ENCODE data around the gene FBXW11. TPM values are rescaled to one million over a fixed set of nuclear protein-coding genes. Genes with fewer than 3 reads are reported as not detected.

FBXW11 gene
- total RNA-seq, 1 experiment from 2014 or later: 85.3 TPM

GRCh38 chr5:172038167-172038566 lies 31.7 kb upstream of the FBXW11 start:
- H3K4me2 ChIP-seq (ENCODE audit: insufficient read depth, insufficient read length, low read length): no peak overlapping the region
- H4K20me1 ChIP-seq (ENCODE audit: control insufficient read depth, insufficient read depth, insufficient read length): no peaks in the 10 kb centered on the region
- H3K27me3 ChIP-seq (ENCODE audit: insufficient read depth, low read length): no peaks in the 10 kb centered on the region
- H2AK5ac ChIP-seq (ENCODE audit: insufficient read length, low read length): no peak overlapping the region
- no peaks in the 10 kb centered on the region for H3K9me3 ChIP-seq (ENCODE audit: control insufficient read depth, low read depth, low read length)
- no peak overlapping the region for H2BK20ac ChIP-seq (ENCODE audit: low read depth, low read length, poor library complexity, severe bottlenecking)
- TF ChIP-seq, protein P1, sequence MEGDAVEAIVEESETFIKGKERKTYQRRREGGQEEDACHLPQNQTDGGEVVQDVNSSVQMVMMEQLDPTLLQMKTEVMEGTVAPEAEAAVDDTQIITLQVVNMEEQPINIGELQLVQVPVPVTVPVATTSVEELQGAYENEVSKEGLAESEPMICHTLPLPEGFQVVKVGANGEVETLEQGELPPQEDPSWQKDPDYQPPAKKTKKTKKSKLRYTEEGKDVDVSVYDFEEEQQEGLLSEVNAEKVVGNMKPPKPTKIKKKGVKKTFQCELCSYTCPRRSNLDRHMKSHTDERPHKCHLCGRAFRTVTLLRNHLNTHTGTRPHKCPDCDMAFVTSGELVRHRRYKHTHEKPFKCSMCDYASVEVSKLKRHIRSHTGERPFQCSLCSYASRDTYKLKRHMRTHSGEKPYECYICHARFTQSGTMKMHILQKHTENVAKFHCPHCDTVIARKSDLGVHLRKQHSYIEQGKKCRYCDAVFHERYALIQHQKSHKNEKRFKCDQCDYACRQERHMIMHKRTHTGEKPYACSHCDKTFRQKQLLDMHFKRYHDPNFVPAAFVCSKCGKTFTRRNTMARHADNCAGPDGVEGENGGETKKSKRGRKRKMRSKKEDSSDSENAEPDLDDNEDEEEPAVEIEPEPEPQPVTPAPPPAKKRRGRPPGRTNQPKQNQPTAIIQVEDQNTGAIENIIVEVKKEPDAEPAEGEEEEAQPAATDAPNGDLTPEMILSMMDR (conservative IDR thresholded peaks at IDR 0.05): no peak
- no peaks in the 10 kb centered on the region for H3K79me2 ChIP-seq (ENCODE audit: insufficient read depth, low read length)
- H3K27ac ChIP-seq (ENCODE audit: insufficient read length, low read depth, low read length): no peak overlapping the region
- no peak overlapping the region for H3K18ac ChIP-seq (ENCODE audit: insufficient read length, low read depth, low read length)
- no peak overlapping the region for H2BK12ac ChIP-seq (ENCODE audit: insufficient read length, low read depth, low read length)
- H2BK5ac ChIP-seq (ENCODE audit: insufficient read length, low read length): no peak overlapping the region
- no peak overlapping the region for H2AFZ ChIP-seq (ENCODE audit: low read length)
- H3K4ac ChIP-seq (ENCODE audit: low read depth, low read length): no peak overlapping the region
- H3K14ac ChIP-seq (ENCODE audit: insufficient read depth, low read length): no peak overlapping the region
- H3K27ac Mint-ChIP-seq: no peak overlapping the region
- H3T11ph ChIP-seq (ENCODE audit: low read length): no peak overlapping the region
- H4K5ac ChIP-seq (ENCODE audit: insufficient read length, low read depth, low read length): no peak overlapping the region
- no peak overlapping the region for H2BK120ac ChIP-seq (ENCODE audit: low read depth, low read length, poor library complexity, severe bottlenecking)
- no peak overlapping the region for H4K8ac ChIP-seq (replicated peaks; ENCODE audit: insufficient read length, low read depth, low read length)
- no peak overlapping the region; a peak in 1 of 5 replicates for H3K4me3 Mint-ChIP-seq
- H3K23me2 ChIP-seq (ENCODE audit: insufficient read length, low read depth, low read length, poor library complexity, severe bottlenecking): no peaks in the 10 kb centered on the region
- H4K91ac ChIP-seq (ENCODE audit: insufficient read length, low read depth, low read length): no peak overlapping the region
- H3K4me1 Mint-ChIP-seq: peaks cover 14 to 15% of the 10 kb centered on the region in 2 experiments
- no peak overlapping the region for H3K56ac ChIP-seq (ENCODE audit: insufficient read length, low read depth, low read length)
- peaks cover 0 to 10% (median 0%) of the 10 kb centered on the region in 3 experiments; a peak in 3 of 7 replicates for H3K36me3 Mint-ChIP-seq (ENCODE audit: insufficient read depth in 1 of 3, low read depth in 3 of 3)
- no CpG with 5 or more reads among the region's 3 CpGs for WGBS (ENCODE audit: extremely low coverage, insufficient read length, low lambda C conversion rate)
- H3K9ac ChIP-seq (ENCODE audit: extremely low read depth, insufficient read length, low read length): no peak overlapping the region
- DNase-seq: no peak
- H2BK15ac ChIP-seq (ENCODE audit: low read depth, low read length): no peak overlapping the region
- H3K23ac ChIP-seq (ENCODE audit: insufficient read length, low read depth, low read length): no peak overlapping the region
- no peaks in the 10 kb centered on the region for H3K79me1 ChIP-seq (ENCODE audit: insufficient read depth, low read depth, low read length, poor library complexity, severe bottlenecking)
- H3K4me1 ChIP-seq (ENCODE audit: insufficient read depth, low read length): peaks cover 2% of the 10 kb centered on the region; the same call in 1 of the 2 replicates
- no peaks in the 10 kb centered on the region; the same call in 1 of the 2 replicates for H3K27me3 Mint-ChIP-seq (ENCODE audit: low read depth)
- H3K9me3 Mint-ChIP-seq: peaks cover 0 to 7% of the 10 kb centered on the region in 2 experiments; a peak in 4 of 5 replicates
